Body of pancreas (tissue), 4 donors: ENCODE data around the gene TRAFD1. TPM values are rescaled to one million over a fixed set of nuclear protein-coding genes. Genes with fewer than 3 reads are reported as not detected.

Source experiments
- ATAC-seq: fragments of 150-250 bp; one replicate; pipeline ENCODE4 v1.9.1; 2016
- DNase-seq, 4 donors: peaks; one replicate each; pipeline ENCODE4 v3.0.0-alpha.2; 2019
- H3K27ac ChIP-seq, 4 donors: fragments of 200-600 bp; sonication (generic); 1 replicate in 3 of 4; 2 replicates in 1 of 4; pipeline versions ENCODE4 v1.5.1 to v1.6.1; 2016 to 2019; ENCODE audit warnings: mild to moderate bottlenecking in 1 of 4, mixed read lengths in 1 of 4, moderate library complexity in 1 of 4
- H3K27me3 ChIP-seq, 2 donors: fragments of 200-600 bp; sonication (generic); one replicate each; pipeline ENCODE4 v1.6.0; 2016; ENCODE audit warnings: mild to moderate bottlenecking in 1 of 2
- H3K36me3 ChIP-seq, 2 donors: fragments of 200-600 bp; sonication (generic); replicated peaks in 1 of 2; 2 replicates each; pipeline ENCODE4 v1.5.1; 2016; ENCODE audit warnings: low read depth in 2 of 2; ENCODE audit not compliant: insufficient read depth in 1 of 2
- H3K4me1 ChIP-seq: fragments of 200-600 bp; sonication (generic); one replicate; pipeline ENCODE4 v1.6.0; 2016
- H3K4me3 ChIP-seq, 2 donors: fragments of 200-600 bp; sonication (generic); 1 replicate in 1 of 2; 2 replicates in 1 of 2; pipeline ENCODE4 v1.5.1; 2016 to 2019
- H3K9me3 ChIP-seq, 3 donors: fragments of 200-600 bp; sonication (generic); 1 replicate in 2 of 3; 2 replicates in 1 of 3; pipeline ENCODE4 v1.5.1; 2016
- POLR2A ChIP-seq, 3 donors: fragments of 450-650 bp; IDR thresholded peaks; one replicate each; pipeline ENCODE4 v1.6.1; 2016; ENCODE audit warnings: antibody characterized with exemption in 3 of 3, mild to moderate bottlenecking in 2 of 3
- WGBS, 2 donors: methylation state at CpG; one replicate each; pipeline ENCODE4 v1.1.5; 2017; 5-methylcytosine and 5-hydroxymethylcytosine counted together
- intact Hi-C: fragments of 100-400 bp; cut with DNase I; formaldehyde crosslinking; loops from one replicate; pipeline ENCODE4 v1.15.1; 2023
- total RNA-seq, 2 donors: library from RNA; depleted of rRNA; stranded (reverse); fragments of >200 nt; gene quantifications; one replicate each; pipeline ENCODE4 v1.1.0, GENCODE V29; 2016
- TF ChIP-seq, protein P1 (sequence below), 7 experiments: fragments of 450-650 bp in 4 of 7; fragments of 200-600 bp in 3 of 7; sonication (generic) in 3 of 7; IDR thresholded peaks; one replicate each; pipeline ENCODE4 v1.5.1; 2016 to 2019; ENCODE audit warnings: antibody characterized with exemption in 7 of 7

Gene TRAFD1
- total RNA-seq, 2 donors from 2014 or later: 13.2 to 15.3 TPM

DNA sequence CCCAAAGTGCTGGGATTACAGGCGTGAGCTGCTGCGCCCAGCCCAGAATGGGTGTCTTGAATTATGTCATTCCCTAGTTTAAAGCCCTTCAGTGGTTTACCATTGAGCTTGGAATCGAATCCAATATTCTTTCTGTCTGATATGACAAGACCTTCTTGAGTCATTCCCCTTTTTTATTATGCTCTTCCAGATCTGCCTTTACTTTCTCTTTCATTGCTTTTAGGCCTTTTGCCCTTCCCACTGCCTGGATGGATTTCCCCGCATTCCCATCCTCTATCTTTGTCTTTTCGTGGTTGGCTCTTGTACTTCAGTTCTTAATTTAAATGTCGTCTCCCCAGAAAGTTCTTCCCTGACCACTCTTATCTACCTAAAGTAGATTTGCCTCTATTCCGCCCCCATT, 1.6 kb downstream of the TRAFD1 start:
- no peak for TF ChIP-seq POLR2A (IDR thresholded peaks at IDR 0.05)
- TF ChIP-seq, protein P1, sequence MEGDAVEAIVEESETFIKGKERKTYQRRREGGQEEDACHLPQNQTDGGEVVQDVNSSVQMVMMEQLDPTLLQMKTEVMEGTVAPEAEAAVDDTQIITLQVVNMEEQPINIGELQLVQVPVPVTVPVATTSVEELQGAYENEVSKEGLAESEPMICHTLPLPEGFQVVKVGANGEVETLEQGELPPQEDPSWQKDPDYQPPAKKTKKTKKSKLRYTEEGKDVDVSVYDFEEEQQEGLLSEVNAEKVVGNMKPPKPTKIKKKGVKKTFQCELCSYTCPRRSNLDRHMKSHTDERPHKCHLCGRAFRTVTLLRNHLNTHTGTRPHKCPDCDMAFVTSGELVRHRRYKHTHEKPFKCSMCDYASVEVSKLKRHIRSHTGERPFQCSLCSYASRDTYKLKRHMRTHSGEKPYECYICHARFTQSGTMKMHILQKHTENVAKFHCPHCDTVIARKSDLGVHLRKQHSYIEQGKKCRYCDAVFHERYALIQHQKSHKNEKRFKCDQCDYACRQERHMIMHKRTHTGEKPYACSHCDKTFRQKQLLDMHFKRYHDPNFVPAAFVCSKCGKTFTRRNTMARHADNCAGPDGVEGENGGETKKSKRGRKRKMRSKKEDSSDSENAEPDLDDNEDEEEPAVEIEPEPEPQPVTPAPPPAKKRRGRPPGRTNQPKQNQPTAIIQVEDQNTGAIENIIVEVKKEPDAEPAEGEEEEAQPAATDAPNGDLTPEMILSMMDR (IDR thresholded peaks at IDR 0.05): no peak
- ATAC-seq: no peak
- H3K27me3 ChIP-seq: no peaks in the 10 kb centered on the region
- H3K4me1 ChIP-seq: peaks cover 47% of the 10 kb centered on the region
- H3K27ac ChIP-seq: no peak overlapping the region
- H3K9me3 ChIP-seq: no peaks in the 10 kb centered on the region
- 82 to 88% methylated on average over 7 of the region's 7 CpGs for WGBS, 2 donors
- intact Hi-C loops: no loop called here
- no peaks in the 10 kb centered on the region for H3K36me3 ChIP-seq
- H3K4me3 ChIP-seq: no peak overlapping the region
- DNase-seq: no peak

DNA sequence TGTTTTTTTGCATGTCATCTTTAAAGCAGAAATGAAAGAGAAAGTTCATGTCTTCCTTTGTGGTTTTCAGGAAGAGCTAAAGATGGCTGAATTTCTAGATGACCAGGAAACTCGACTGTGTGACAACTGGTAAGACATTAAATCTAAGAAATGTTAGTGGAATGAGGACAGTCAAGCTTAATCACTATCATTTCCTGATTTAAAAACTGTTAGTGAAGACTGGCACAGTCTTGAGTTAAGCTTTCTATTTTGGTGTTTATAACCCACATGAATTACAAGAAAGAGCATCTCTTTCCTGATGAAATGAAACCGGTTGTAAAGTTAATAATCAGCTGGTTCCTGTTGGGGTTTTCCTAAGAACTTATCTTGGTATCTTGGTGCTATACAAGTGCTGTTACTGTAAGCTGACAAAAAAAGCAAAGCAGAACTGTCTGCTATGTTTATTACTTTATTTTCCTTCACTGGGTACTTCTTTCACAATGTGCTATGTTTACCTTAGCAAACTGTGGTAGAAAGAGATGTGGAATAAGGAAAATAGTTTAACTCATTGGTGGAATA, 5.2 kb downstream of the TRAFD1 start:
- H3K27me3 ChIP-seq: no peaks in the 10 kb centered on the region

DNA sequence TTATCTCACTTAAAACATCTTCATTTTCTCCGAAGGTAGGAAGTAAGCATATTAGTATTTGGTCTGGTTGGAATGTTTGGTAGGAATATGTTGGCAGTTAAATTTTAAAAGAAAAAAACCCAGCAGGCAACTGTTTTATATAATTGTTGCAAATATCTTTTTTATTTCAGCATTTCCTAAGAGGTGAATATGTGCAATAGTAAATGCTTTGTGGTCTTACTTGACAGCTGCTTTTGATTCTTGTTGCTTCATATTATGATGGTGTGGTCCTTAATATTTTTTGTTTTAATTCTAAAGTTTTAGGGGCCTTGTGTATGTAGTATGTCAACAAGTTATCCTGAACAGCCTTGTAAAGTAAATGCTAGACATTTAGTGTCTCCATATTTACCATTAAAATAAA, 6.3 kb downstream of the TRAFD1 start:
- WGBS, 2 donors: 61 to 64% methylated on average over 1 of the region's 1 CpG
- Histone ChIP-seq H3K27me3 (no peaks in the 10 kb centered on the region), H3K4me1 (peaks cover 22% of the 10 kb centered on the region), H3K36me3 (peaks cover 0 to 6% of the 10 kb centered on the region in 2 donors), H3K27ac (peak overlapping the region in 2 of 4 donors; percentile 59 to 78), H3K9me3 (no peaks in the 10 kb centered on the region), H3K4me3 (no peak overlapping the region)
- no peak for DNase-seq
- intact Hi-C loops: no loop called here
- no peak for ATAC-seq
- TF ChIP-seq, protein P1 (IDR thresholded peaks at IDR 0.05): no peak
- no peak for TF ChIP-seq POLR2A (IDR thresholded peaks at IDR 0.05)

More for the DNA sequence above, 5.2 kb downstream of the TRAFD1 start:
- Histone ChIP-seq H3K36me3 (peaks cover 0 to 4% of the 10 kb centered on the region in 2 donors), H3K9me3 (no peaks in the 10 kb centered on the region), H3K4me3 (no peak overlapping the region), H3K27ac (peak overlapping the region; percentile 10 to 78 (median 42)), H3K4me1 (peaks cover 30% of the 10 kb centered on the region)
- intact Hi-C loops: no loop called here
- no peak for DNase-seq
- 21 to 22% methylated on average over 2 of the region's 2 CpGs for WGBS, 2 donors
- ATAC-seq: no peak
- TF ChIP-seq POLR2A (IDR thresholded peaks at IDR 0.05): no peak

DNA sequence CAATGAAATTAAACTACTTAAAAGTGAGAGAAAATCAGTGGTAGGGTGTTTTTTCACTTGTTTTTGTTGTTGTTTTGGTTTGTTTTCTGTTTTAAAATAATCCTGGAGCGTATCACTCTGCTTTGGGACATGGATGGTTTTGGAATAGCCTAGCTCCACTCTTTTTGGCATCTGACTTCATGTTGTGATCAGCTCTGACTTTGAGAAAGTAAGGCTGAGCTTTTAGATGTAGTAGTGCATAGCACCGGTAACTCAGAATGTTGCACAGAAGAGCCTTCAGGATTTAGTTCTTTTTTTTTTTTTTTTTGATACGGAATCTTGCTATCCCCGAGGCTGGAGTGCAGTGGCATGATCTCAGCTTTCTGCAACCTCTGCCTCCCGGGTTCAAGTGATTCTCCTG, 8.1 kb downstream of the TRAFD1 start:
- Histone ChIP-seq H3K4me3 (no peak overlapping the region), H3K9me3 (no peaks in the 10 kb centered on the region), H3K4me1 (peaks cover 17% of the 10 kb centered on the region), H3K27me3 (no peaks in the 10 kb centered on the region), H3K27ac (no peak overlapping the region), H3K36me3 (peaks cover 0 to 15% of the 10 kb centered on the region in 2 donors)
- ATAC-seq (no peak), DNase-seq (no peak)
- TF ChIP-seq, protein P1 (IDR thresholded peaks at IDR 0.05): no peak
- TF ChIP-seq POLR2A (IDR thresholded peaks at IDR 0.05): no peak
- 84 to 87% methylated on average over 5 of the region's 5 CpGs for WGBS, 2 donors
- intact Hi-C loops: no loop called here

DNA sequence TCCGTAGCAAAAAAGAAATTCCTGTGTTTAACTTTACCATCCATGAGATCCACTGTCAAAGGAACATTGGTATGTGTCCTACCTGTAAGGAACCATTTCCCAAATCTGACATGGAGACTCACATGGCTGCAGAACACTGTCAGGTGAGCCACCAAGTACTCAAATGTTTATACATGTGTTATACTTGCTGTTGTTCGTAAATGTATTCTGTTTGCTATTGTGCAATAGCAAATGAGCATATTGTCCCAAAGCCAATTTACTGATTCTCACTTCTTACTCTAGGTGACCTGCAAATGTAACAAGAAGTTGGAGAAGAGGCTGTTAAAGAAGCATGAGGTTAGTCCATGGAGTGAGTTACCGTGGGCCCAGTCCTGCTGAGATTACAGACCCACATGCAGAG, 9.4 kb downstream of the TRAFD1 start:
- H3K4me1 ChIP-seq: peaks cover 17% of the 10 kb centered on the region
- H3K27ac ChIP-seq: no peak overlapping the region
- H3K4me3 ChIP-seq: no peak overlapping the region
- intact Hi-C loops: no loop called here
- H3K27me3 ChIP-seq: no peaks in the 10 kb centered on the region
- peaks cover 0 to 17% of the 10 kb centered on the region in 2 donors for H3K36me3 ChIP-seq
- TF ChIP-seq, protein P1 (IDR thresholded peaks at IDR 0.05): no peak
- TF ChIP-seq POLR2A (IDR thresholded peaks at IDR 0.05): no peak
- H3K9me3 ChIP-seq: no peaks in the 10 kb centered on the region
- 83 to 86% methylated on average over 3 of the region's 3 CpGs for WGBS, 2 donors
- DNase-seq (no peak), ATAC-seq (no peak)
